H9 (cell line): Measurements from ENCODE around the gene NDUFV2. TPM values are rescaled to one million over a fixed set of nuclear protein-coding genes. Genes with fewer than 3 reads are reported as not detected.

Experiments used
- DNase-seq: peaks from one replicate; pipeline ENCODE4 v3.0.0-alpha.2; 2017
- H2AFZ ChIP-seq: one replicate; pipeline ENCODE4 v1.6.1; 2013; ENCODE audit warnings: mild to moderate bottlenecking, low read length, control low read depth, moderate library complexity
- H2AK5ac ChIP-seq: 2 replicates; pipeline ENCODE4 v1.6.1; 2013; ENCODE audit warnings: low read length, control low read depth, mixed read lengths; ENCODE audit not compliant: insufficient read length
- H2BK120ac ChIP-seq: one replicate; pipeline ENCODE4 v1.6.1; 2013; ENCODE audit warnings: low read depth, mild to moderate bottlenecking, low read length, control low read depth, inconsistent platforms; ENCODE audit not compliant: poor library complexity, severe bottlenecking
- H2BK12ac ChIP-seq: 2 replicates; pipeline ENCODE4 v1.6.1; 2013; ENCODE audit warnings: low read length, control low read depth, mixed read lengths, low read depth; ENCODE audit not compliant: insufficient read length
- H2BK15ac ChIP-seq: 2 replicates; pipeline ENCODE4 v1.6.1; 2013; ENCODE audit warnings: low read depth, low read length, control low read depth
- H2BK20ac ChIP-seq: one replicate; pipeline ENCODE4 v1.6.1; 2013; ENCODE audit warnings: low read depth, mild to moderate bottlenecking, low read length, control low read depth, inconsistent platforms; ENCODE audit not compliant: poor library complexity, severe bottlenecking
- H2BK5ac ChIP-seq: 2 replicates; pipeline ENCODE4 v1.6.1; 2013; ENCODE audit warnings: low read length, control low read depth, mixed read lengths; ENCODE audit not compliant: insufficient read length
- H3K14ac ChIP-seq: 2 replicates; pipeline ENCODE4 v1.6.1; 2013; ENCODE audit warnings: low read length, control low read depth; ENCODE audit not compliant: insufficient read depth
- H3K18ac ChIP-seq: 2 replicates; pipeline ENCODE4 v1.6.1; 2013; ENCODE audit warnings: low read depth, mild to moderate bottlenecking, mixed read lengths, low read length, control low read depth; ENCODE audit not compliant: insufficient read length
- H3K23ac ChIP-seq: 2 replicates; pipeline ENCODE4 v1.6.1; 2013; ENCODE audit warnings: low read length, control low read depth, mixed read lengths, low read depth; ENCODE audit not compliant: insufficient read length
- H3K23me2 ChIP-seq: 2 replicates; pipeline ENCODE4 v1.6.1; 2013; ENCODE audit warnings: low read depth, mild to moderate bottlenecking, mixed read lengths, low read length, control low read depth; ENCODE audit not compliant: insufficient read length, poor library complexity, severe bottlenecking
- H3K27ac ChIP-seq: 2 replicates; pipeline ENCODE4 v1.5.1; 2013; ENCODE audit warnings: low read length, control low read depth, mixed read lengths, low read depth; ENCODE audit not compliant: insufficient read length
- H3K27me3 ChIP-seq: 2 replicates; pipeline ENCODE4 v1.6.1; 2013; ENCODE audit warnings: low read length, control low read depth, inconsistent platforms; ENCODE audit not compliant: insufficient read depth
- H3K4ac ChIP-seq: 2 replicates; pipeline ENCODE4 v1.6.1; 2013; ENCODE audit warnings: low read depth, mild to moderate bottlenecking, control low read depth, inconsistent platforms, low read length, moderate library complexity
- H3K4me1 ChIP-seq: 2 replicates; pipeline ENCODE4 v1.6.1; 2013; ENCODE audit warnings: low read length, control low read depth, inconsistent platforms; ENCODE audit not compliant: insufficient read depth
- H3K4me2 ChIP-seq: 2 replicates; pipeline ENCODE4 v1.6.1; 2013; ENCODE audit warnings: low read length, control low read depth, mixed read lengths; ENCODE audit not compliant: insufficient read length, insufficient read depth
- H3K56ac ChIP-seq: 2 replicates; pipeline ENCODE4 v1.6.1; 2013; ENCODE audit warnings: low read depth, mild to moderate bottlenecking, mixed read lengths, low read length, control low read depth; ENCODE audit not compliant: insufficient read length
- H3K79me1 ChIP-seq: 2 replicates; pipeline ENCODE4 v1.6.1; 2013; ENCODE audit warnings: low read depth, mild to moderate bottlenecking, moderate library complexity, low read length, control low read depth, inconsistent platforms; ENCODE audit not compliant: insufficient read depth, poor library complexity, severe bottlenecking
- H3K79me2 ChIP-seq: 2 replicates; pipeline ENCODE4 v1.6.1; 2013; ENCODE audit warnings: low read length, control low read depth, inconsistent platforms; ENCODE audit not compliant: insufficient read depth
- H3K9ac ChIP-seq: 2 replicates; pipeline ENCODE4 v1.6.1; 2013; ENCODE audit warnings: low read length, control low read depth, mixed read lengths; ENCODE audit not compliant: insufficient read length; ENCODE audit errors: extremely low read depth
- H3K9me3 ChIP-seq: one replicate; pipeline ENCODE4 v1.6.1; 2013; ENCODE audit warnings: low read depth, low read length, inconsistent platforms; ENCODE audit not compliant: control insufficient read depth
- H3T11ph ChIP-seq: one replicate; pipeline ENCODE4 v1.6.1; 2013; ENCODE audit warnings: mild to moderate bottlenecking, low read length, control low read depth, inconsistent platforms
- H4K20me1 ChIP-seq: one replicate; pipeline ENCODE4 v1.6.1; 2013; ENCODE audit not compliant: control insufficient read depth, insufficient read length, insufficient read depth
- H4K5ac ChIP-seq: 2 replicates; pipeline ENCODE4 v1.6.1; 2013; ENCODE audit warnings: low read depth, mild to moderate bottlenecking, mixed read lengths, low read length, control low read depth; ENCODE audit not compliant: insufficient read length
- H4K8ac ChIP-seq: replicated peaks from 2 replicates; pipeline ENCODE4 v1.6.1; 2013; ENCODE audit warnings: low read length, control low read depth, mixed read lengths, low read depth; ENCODE audit not compliant: insufficient read length
- H4K91ac ChIP-seq: 2 replicates; pipeline ENCODE4 v1.6.1; 2013; ENCODE audit warnings: low read depth, mild to moderate bottlenecking, moderate library complexity, mixed read lengths, low read length, control low read depth; ENCODE audit not compliant: insufficient read length
- H3K27ac Mint-ChIP-seq, 3 experiments: 2 replicates in 2 of 3; 3 replicates in 1 of 3; pipeline ENCODE4 v1.8.0; 2020 to 2021; ENCODE audit warnings: mixed read lengths in 3 of 3, mild to moderate bottlenecking in 1 of 3, moderate library complexity in 1 of 3
- H3K27me3 Mint-ChIP-seq: 2 replicates; pipeline ENCODE4 v1.8.0; 2021; ENCODE audit warnings: low read depth, mild to moderate bottlenecking, moderate library complexity, mixed read lengths
- H3K36me3 Mint-ChIP-seq, 3 experiments: 2 replicates in 2 of 3; 3 replicates in 1 of 3; pipeline ENCODE4 v1.8.0; 2020 to 2021; ENCODE audit warnings: low read depth in 3 of 3, mixed read lengths in 3 of 3; ENCODE audit not compliant: insufficient read depth in 1 of 3
- H3K4me1 Mint-ChIP-seq, 2 experiments: 2 replicates each; pipeline ENCODE4 v1.8.0; 2020; ENCODE audit warnings: mixed read lengths in 2 of 2
- H3K4me3 Mint-ChIP-seq, 2 experiments: 2 replicates in 1 of 2; 3 replicates in 1 of 2; pipeline ENCODE4 v1.8.0; 2020 to 2021; ENCODE audit warnings: mild to moderate bottlenecking in 2 of 2, mixed read lengths in 2 of 2, moderate library complexity in 1 of 2
- H3K9me3 Mint-ChIP-seq, 2 experiments: 2 replicates in 1 of 2; 3 replicates in 1 of 2; pipeline ENCODE4 v1.8.0; 2020; ENCODE audit warnings: mild to moderate bottlenecking in 2 of 2, mixed read lengths in 2 of 2, moderate library complexity in 1 of 2
- CTCF ChIP-seq: fragments of 200-600 bp; sonication (generic); conservative IDR thresholded peaks from 3 replicates; pipeline ENCODE4 v1.8.0; 2021; ENCODE audit warnings: antibody characterized with exemption, mild to moderate bottlenecking
- WGBS: extraction: QIAGEN DNeasy Blood & Tissue Kit; methylation state at CpG from one replicate; pipeline ENCODE4 v1.1.7; 2013; ENCODE audit warnings: missing lambda C conversion rate, low lambda C conversion rate, mixed read lengths; ENCODE audit not compliant: insufficient read length; ENCODE audit errors: extremely low coverage; 5-methylcytosine and 5-hydroxymethylcytosine counted together
- total RNA-seq: library from RNA; stranded (reverse); gene quantifications from 2 replicates; pipeline ENCODE4 v1.2.1, GENCODE V29; 2021

Gene NDUFV2
- total RNA-seq, 1 experiment from 2014 or later: 206 TPM

- Histone ChIP-seq H3K14ac (no peak overlapping the region), H3K27ac (no peak overlapping the region), H3K27me3 (no peaks in the 10 kb centered on the region), H3K4me2 (no peak overlapping the region), H2BK5ac (no peak overlapping the region), H4K5ac (no peak overlapping the region), H3K23ac (no peak overlapping the region), H3K79me1 (peaks cover 3% of the 10 kb centered on the region), H3K18ac (no peak overlapping the region), H2BK15ac (no peak overlapping the region), H3K56ac (no peak overlapping the region), H3T11ph (no peak overlapping the region), H2BK20ac (no peak overlapping the region), H2AFZ (no peak overlapping the region), H2BK12ac (no peak overlapping the region), H2BK120ac (no peak overlapping the region), H4K91ac (no peak overlapping the region), H2AK5ac (no peak overlapping the region), H3K79me2 (peaks cover 71% of the 10 kb centered on the region), H3K23me2 (peaks cover 9% of the 10 kb centered on the region), H3K9ac (no peak overlapping the region), H4K20me1 (no peaks in the 10 kb centered on the region), H3K4me1 (peaks cover 4% of the 10 kb centered on the region; the same call in 1 of the 2 replicates), H3K4ac (no peak overlapping the region), H3K9me3 (no peaks in the 10 kb centered on the region), H4K8ac (no peak overlapping the region)
- Mint-ChIP-seq H3K4me3 (peak overlapping the region; percentile 87 to 94), H3K27me3 (no peaks in the 10 kb centered on the region), H3K9me3 (no peaks in the 10 kb centered on the region), H3K4me1 (peaks cover 72 to 75% of the 10 kb centered on the region in 2 experiments), H3K27ac (peak overlapping the region in 2 of 3 experiments; percentile 74 to 96; a peak in 4 of 7 replicates), H3K36me3 (peaks cover 12 to 29% (median 15%) of the 10 kb centered on the region in 3 experiments; a peak in 6 of 7 replicates)
- no CpG with 5 or more reads among the region's 4 CpGs for WGBS
- DNase-seq: no peak
- no peak for TF ChIP-seq CTCF
These were observed 4.5 kb downstream of the NDUFV2 start for GRCh38 chr18:9106800-9107584.
